H9 (cell line): ENCODE results near the gene HNRNPA3. TPM values are rescaled to one million over a fixed set of nuclear protein-coding genes. Genes with fewer than 3 reads are reported as not detected.

Source experiments
- DNase-seq: peaks from one replicate; pipeline ENCODE4 v3.0.0-alpha.2; 2017
- H2AFZ ChIP-seq: one replicate; pipeline ENCODE4 v1.6.1; 2013; ENCODE audit warnings: mild to moderate bottlenecking, low read length, control low read depth, moderate library complexity
- H2AK5ac ChIP-seq: 2 replicates; pipeline ENCODE4 v1.6.1; 2013; ENCODE audit warnings: low read length, control low read depth, mixed read lengths; ENCODE audit not compliant: insufficient read length
- H2BK120ac ChIP-seq: one replicate; pipeline ENCODE4 v1.6.1; 2013; ENCODE audit warnings: low read depth, mild to moderate bottlenecking, low read length, control low read depth, inconsistent platforms; ENCODE audit not compliant: poor library complexity, severe bottlenecking
- H2BK12ac ChIP-seq: 2 replicates; pipeline ENCODE4 v1.6.1; 2013; ENCODE audit warnings: low read length, control low read depth, mixed read lengths, low read depth; ENCODE audit not compliant: insufficient read length
- H2BK15ac ChIP-seq: 2 replicates; pipeline ENCODE4 v1.6.1; 2013; ENCODE audit warnings: low read depth, low read length, control low read depth
- H2BK20ac ChIP-seq: one replicate; pipeline ENCODE4 v1.6.1; 2013; ENCODE audit warnings: low read depth, mild to moderate bottlenecking, low read length, control low read depth, inconsistent platforms; ENCODE audit not compliant: poor library complexity, severe bottlenecking
- H2BK5ac ChIP-seq: 2 replicates; pipeline ENCODE4 v1.6.1; 2013; ENCODE audit warnings: low read length, control low read depth, mixed read lengths; ENCODE audit not compliant: insufficient read length
- H3K14ac ChIP-seq: 2 replicates; pipeline ENCODE4 v1.6.1; 2013; ENCODE audit warnings: low read length, control low read depth; ENCODE audit not compliant: insufficient read depth
- H3K18ac ChIP-seq: 2 replicates; pipeline ENCODE4 v1.6.1; 2013; ENCODE audit warnings: low read depth, mild to moderate bottlenecking, mixed read lengths, low read length, control low read depth; ENCODE audit not compliant: insufficient read length
- H3K23ac ChIP-seq: 2 replicates; pipeline ENCODE4 v1.6.1; 2013; ENCODE audit warnings: low read length, control low read depth, mixed read lengths, low read depth; ENCODE audit not compliant: insufficient read length
- H3K23me2 ChIP-seq: 2 replicates; pipeline ENCODE4 v1.6.1; 2013; ENCODE audit warnings: low read depth, mild to moderate bottlenecking, mixed read lengths, low read length, control low read depth; ENCODE audit not compliant: insufficient read length, poor library complexity, severe bottlenecking
- H3K27ac ChIP-seq: 2 replicates; pipeline ENCODE4 v1.5.1; 2013; ENCODE audit warnings: low read length, control low read depth, mixed read lengths, low read depth; ENCODE audit not compliant: insufficient read length
- H3K27me3 ChIP-seq: 2 replicates; pipeline ENCODE4 v1.6.1; 2013; ENCODE audit warnings: low read length, control low read depth, inconsistent platforms; ENCODE audit not compliant: insufficient read depth
- H3K4ac ChIP-seq: 2 replicates; pipeline ENCODE4 v1.6.1; 2013; ENCODE audit warnings: low read depth, mild to moderate bottlenecking, control low read depth, inconsistent platforms, low read length, moderate library complexity
- H3K4me1 ChIP-seq: 2 replicates; pipeline ENCODE4 v1.6.1; 2013; ENCODE audit warnings: low read length, control low read depth, inconsistent platforms; ENCODE audit not compliant: insufficient read depth
- H3K4me2 ChIP-seq: 2 replicates; pipeline ENCODE4 v1.6.1; 2013; ENCODE audit warnings: low read length, control low read depth, mixed read lengths; ENCODE audit not compliant: insufficient read length, insufficient read depth
- H3K56ac ChIP-seq: 2 replicates; pipeline ENCODE4 v1.6.1; 2013; ENCODE audit warnings: low read depth, mild to moderate bottlenecking, mixed read lengths, low read length, control low read depth; ENCODE audit not compliant: insufficient read length
- H3K79me1 ChIP-seq: 2 replicates; pipeline ENCODE4 v1.6.1; 2013; ENCODE audit warnings: low read depth, mild to moderate bottlenecking, moderate library complexity, low read length, control low read depth, inconsistent platforms; ENCODE audit not compliant: insufficient read depth, poor library complexity, severe bottlenecking
- H3K79me2 ChIP-seq: 2 replicates; pipeline ENCODE4 v1.6.1; 2013; ENCODE audit warnings: low read length, control low read depth, inconsistent platforms; ENCODE audit not compliant: insufficient read depth
- H3K9ac ChIP-seq: 2 replicates; pipeline ENCODE4 v1.6.1; 2013; ENCODE audit warnings: low read length, control low read depth, mixed read lengths; ENCODE audit not compliant: insufficient read length; ENCODE audit errors: extremely low read depth
- H3K9me3 ChIP-seq: one replicate; pipeline ENCODE4 v1.6.1; 2013; ENCODE audit warnings: low read depth, low read length, inconsistent platforms; ENCODE audit not compliant: control insufficient read depth
- H3T11ph ChIP-seq: one replicate; pipeline ENCODE4 v1.6.1; 2013; ENCODE audit warnings: mild to moderate bottlenecking, low read length, control low read depth, inconsistent platforms
- H4K20me1 ChIP-seq: one replicate; pipeline ENCODE4 v1.6.1; 2013; ENCODE audit not compliant: control insufficient read depth, insufficient read length, insufficient read depth
- H4K5ac ChIP-seq: 2 replicates; pipeline ENCODE4 v1.6.1; 2013; ENCODE audit warnings: low read depth, mild to moderate bottlenecking, mixed read lengths, low read length, control low read depth; ENCODE audit not compliant: insufficient read length
- H4K8ac ChIP-seq: replicated peaks from 2 replicates; pipeline ENCODE4 v1.6.1; 2013; ENCODE audit warnings: low read length, control low read depth, mixed read lengths, low read depth; ENCODE audit not compliant: insufficient read length
- H4K91ac ChIP-seq: 2 replicates; pipeline ENCODE4 v1.6.1; 2013; ENCODE audit warnings: low read depth, mild to moderate bottlenecking, moderate library complexity, mixed read lengths, low read length, control low read depth; ENCODE audit not compliant: insufficient read length
- H3K27ac Mint-ChIP-seq, 3 experiments: 2 replicates in 2 of 3; 3 replicates in 1 of 3; pipeline ENCODE4 v1.8.0; 2020 to 2021; ENCODE audit warnings: mixed read lengths in 3 of 3, mild to moderate bottlenecking in 1 of 3, moderate library complexity in 1 of 3
- H3K27me3 Mint-ChIP-seq: 2 replicates; pipeline ENCODE4 v1.8.0; 2021; ENCODE audit warnings: low read depth, mild to moderate bottlenecking, moderate library complexity, mixed read lengths
- H3K36me3 Mint-ChIP-seq, 3 experiments: 2 replicates in 2 of 3; 3 replicates in 1 of 3; pipeline ENCODE4 v1.8.0; 2020 to 2021; ENCODE audit warnings: low read depth in 3 of 3, mixed read lengths in 3 of 3; ENCODE audit not compliant: insufficient read depth in 1 of 3
- H3K4me1 Mint-ChIP-seq, 2 experiments: 2 replicates each; pipeline ENCODE4 v1.8.0; 2020; ENCODE audit warnings: mixed read lengths in 2 of 2
- H3K4me3 Mint-ChIP-seq, 2 experiments: 2 replicates in 1 of 2; 3 replicates in 1 of 2; pipeline ENCODE4 v1.8.0; 2020 to 2021; ENCODE audit warnings: mild to moderate bottlenecking in 2 of 2, mixed read lengths in 2 of 2, moderate library complexity in 1 of 2
- H3K9me3 Mint-ChIP-seq, 2 experiments: 2 replicates in 1 of 2; 3 replicates in 1 of 2; pipeline ENCODE4 v1.8.0; 2020; ENCODE audit warnings: mild to moderate bottlenecking in 2 of 2, mixed read lengths in 2 of 2, moderate library complexity in 1 of 2
- CTCF ChIP-seq: fragments of 200-600 bp; sonication (generic); conservative IDR thresholded peaks from 3 replicates; pipeline ENCODE4 v1.8.0; 2021; ENCODE audit warnings: antibody characterized with exemption, mild to moderate bottlenecking
- WGBS: extraction: QIAGEN DNeasy Blood & Tissue Kit; methylation state at CpG from one replicate; pipeline ENCODE4 v1.1.7; 2013; ENCODE audit warnings: missing lambda C conversion rate, low lambda C conversion rate, mixed read lengths; ENCODE audit not compliant: insufficient read length; ENCODE audit errors: extremely low coverage; 5-methylcytosine and 5-hydroxymethylcytosine counted together
- total RNA-seq: library from RNA; stranded (reverse); gene quantifications from 2 replicates; pipeline ENCODE4 v1.2.1, GENCODE V29; 2021

HNRNPA3 gene
- total RNA-seq, 1 experiment from 2014 or later = 405 TPM

GRCh38 chr2:177235855-177236437, 23.4 kb downstream of the HNRNPA3 start:
- no peak overlapping the region for H3K56ac ChIP-seq
- DNase-seq = no peak
- no peak overlapping the region for H4K8ac ChIP-seq
- H2BK120ac ChIP-seq = no peak overlapping the region
- no peaks in the 10 kb centered on the region for H3K23me2 ChIP-seq
- peak overlapping the region in 1 of 3 experiments; percentile 57; a peak in 1 of 7 replicates for H3K27ac Mint-ChIP-seq
- H2BK15ac ChIP-seq = no peak overlapping the region
- no peak overlapping the region for H3K9ac ChIP-seq
- no peak overlapping the region for H3K18ac ChIP-seq
- no peak overlapping the region for H3K4me2 ChIP-seq
- 0 out of 2 replicates have a peak, but pooled peaks cover 3% of the 10 kb centered on the region for H3K4me1 ChIP-seq
- H3K4ac ChIP-seq = no peak overlapping the region
- no peak overlapping the region for H2BK20ac ChIP-seq
- no peak overlapping the region for H3T11ph ChIP-seq
- H2AK5ac ChIP-seq = no peak overlapping the region
- no peak overlapping the region for H3K23ac ChIP-seq
- no peak overlapping the region for H2BK12ac ChIP-seq
- no peaks in the 10 kb centered on the region for H3K27me3 Mint-ChIP-seq
- no peak overlapping the region for H4K5ac ChIP-seq
- no peak overlapping the region for H2AFZ ChIP-seq
- H3K79me2 ChIP-seq = peaks cover 20% of the 10 kb centered on the region; the same call in 1 of the 2 replicates
- TF ChIP-seq CTCF = no peak
- H4K20me1 ChIP-seq = no peaks in the 10 kb centered on the region
- peaks cover 7% of the 10 kb centered on the region for H3K79me1 ChIP-seq
- no CpG with 5 or more reads among the region's 6 CpGs for WGBS
- H3K27ac ChIP-seq = no peak overlapping the region
- H3K36me3 Mint-ChIP-seq = peaks cover 12 to 30% (median 26%) of the 10 kb centered on the region in 3 experiments; a peak in 6 of 7 replicates
- no peak overlapping the region for H3K4me3 Mint-ChIP-seq
- H3K27me3 ChIP-seq = no peaks in the 10 kb centered on the region
- no peak overlapping the region for H3K14ac ChIP-seq
- no peaks in the 10 kb centered on the region for H3K9me3 Mint-ChIP-seq
- no peak overlapping the region for H4K91ac ChIP-seq
- no peaks in the 10 kb centered on the region for H3K9me3 ChIP-seq
- peaks cover 10 to 14% of the 10 kb centered on the region in 2 experiments for H3K4me1 Mint-ChIP-seq
- no peak overlapping the region for H2BK5ac ChIP-seq
